ENCODE measurements around the gene IPO9.
"Not testable (repeated sequence)": the region's sequence is repeated elsewhere in the genome, so short reads cannot be mapped to it uniquely, and the experiment has no call there.

IPO9 gene

GRCh38 chr1:201850053-201850397 lies 21.1 kb downstream of the IPO9 start:
- DNase-seq, result no peak

- no peak for DNase-seq
Measured at GRCh38 chr1:201851949-201852348, 23.0 kb downstream of the IPO9 start.

GRCh38 chr1:201856722-201857121 lies 27.8 kb downstream of the IPO9 start:
- not testable (repeated sequence) for DNase-seq

GRCh38 chr1:201859424-201859823 lies 30.5 kb downstream of the IPO9 start:
- no peak for DNase-seq

- DNase-seq, result no peak
Measured at GRCh38 chr1:201861448-201861847, 32.5 kb downstream of the IPO9 start.

- no peak for DNase-seq
Measured at GRCh38 chr1:201870397-201870796, 41.4 kb downstream of the IPO9 start.

- no peak for DNase-seq
Measured at GRCh38 chr1:201874672-201875071, 45.7 kb downstream of the IPO9 start.

- DNase-seq, result no peak
Measured at GRCh38 chr1:201876148-201876818, 47.3 kb downstream of the IPO9 start.

GRCh38 chr1:201877877-201878401 lies 49.0 kb downstream of the IPO9 start:
- peak; percentile 49 for DNase-seq

GRCh38 chr1:201880928-201881571 lies 52.1 kb downstream of the IPO9 start:
- DNase-seq, result peak; percentile 29

- DNase-seq, result no peak
Measured at GRCh38 chr1:201881617-201882016, 52.7 kb downstream of the IPO9 start.

GRCh38 chr1:201882665-201883132 lies 53.7 kb downstream of the IPO9 start:
- peak; percentile 46 for DNase-seq

GRCh38 chr1:201883266-201883665 lies 54.3 kb downstream of the IPO9 start:
- DNase-seq, result no peak

- no peak for DNase-seq
Measured at GRCh38 chr1:201883786-201884185, 54.8 kb downstream of the IPO9 start.

- DNase-seq, result no peak
Measured at GRCh38 chr1:201884425-201884824, 55.5 kb downstream of the IPO9 start.

GRCh38 chr1:201885531-201886075 lies 56.6 kb downstream of the IPO9 start:
- DNase-seq, result no peak

GRCh38 chr1:201886103-201886885 lies 57.3 kb downstream of the IPO9 start:
- no peak for DNase-seq

- DNase-seq, result no peak
Measured at GRCh38 chr1:201887116-201887866, 58.3 kb downstream of the IPO9 start.

- no peak for DNase-seq
Measured at GRCh38 chr1:201888282-201889089, 59.5 kb downstream of the IPO9 start, which contains the start of gene SHISA4. Gene SHISA4, plus strand, starts transcription at chr1:201888898. Its CDS starts 97 bp downstream, at chr1:201888995.

GRCh38 chr1:201889090-201889968 lies 60.4 kb downstream of the IPO9 start:
- no peak for DNase-seq

- no peak for DNase-seq
Measured at GRCh38 chr1:201890223-201890622, 61.3 kb downstream of the IPO9 start.

Data from activated CD8-positive, alpha-beta memory T cell treated with anti-CD3 and anti-CD28 coated beads, Interleukin-2, amount 50 U/mL, for 48 hours (primary cell).